Muscle layer of colon (tissue), 2 donors: ENCODE measurements around the gene C12orf54.
"Not testable (repeated sequence)": the region's sequence is repeated elsewhere in the genome, so short reads cannot be mapped to it uniquely, and the experiment has no call there.

Source experiments
- H3K27ac ChIP-seq: one replicate; pipeline ENCODE4 v1.7.0; 2013; ENCODE audit warnings: low read depth, mild to moderate bottlenecking, low read length, moderate library complexity
- H3K27me3 ChIP-seq, 2 donors: one replicate each; pipeline ENCODE4 v1.7.0; 2013; ENCODE audit warnings: low read length in 2 of 2, mild to moderate bottlenecking in 2 of 2; ENCODE audit not compliant: insufficient read depth in 2 of 2, control insufficient read depth in 1 of 2
- H3K36me3 ChIP-seq: one replicate; pipeline ENCODE4 v1.7.0; 2013; ENCODE audit warnings: mild to moderate bottlenecking, low read length; ENCODE audit not compliant: insufficient read depth
- H3K4me1 ChIP-seq: one replicate; pipeline ENCODE4 v1.7.0; 2013; ENCODE audit warnings: mild to moderate bottlenecking, low read length; ENCODE audit not compliant: insufficient read depth
- H3K4me3 ChIP-seq, 2 donors: one replicate each; pipeline ENCODE4 v1.7.0; 2013; ENCODE audit warnings: low read length in 2 of 2, low read depth in 1 of 2, mild to moderate bottlenecking in 1 of 2, moderate library complexity in 1 of 2
- H3K9ac ChIP-seq: one replicate; pipeline ENCODE4 v1.7.0; 2013; ENCODE audit warnings: low read length
- H3K9me3 ChIP-seq: one replicate; pipeline ENCODE4 v1.7.0; 2013; ENCODE audit warnings: mild to moderate bottlenecking, low read length
- donor health status: abdominal sarcoma.
- donor health status: Adenocarcinoma of cecum.

C12orf54 gene

DNA sequence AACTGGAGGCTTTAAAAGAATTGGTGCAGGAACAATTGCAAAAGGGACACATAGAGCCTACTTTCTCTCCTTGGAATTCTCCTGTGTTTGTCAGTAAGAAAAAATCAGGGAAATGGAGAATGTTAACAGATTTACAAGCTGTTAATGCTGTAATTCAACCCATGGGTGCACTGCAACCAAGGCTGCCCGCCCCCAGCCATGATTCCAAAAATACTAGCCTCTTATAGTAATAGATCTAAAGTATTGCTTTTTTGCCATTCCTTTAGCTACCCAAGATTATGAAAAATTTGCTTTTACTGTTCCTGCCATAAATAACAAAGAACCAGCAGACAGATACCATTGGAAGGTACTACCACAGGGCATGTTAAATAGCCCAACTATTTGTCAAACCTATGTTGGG is 27.8 kb downstream of the C12orf54 start:
- Histone ChIP-seq H3K9me3 (no peaks in the 10 kb centered on the region), H3K4me3 (no peak overlapping the region), H3K27ac (no peak overlapping the region), H3K9ac (no peak overlapping the region), H3K36me3 (no peaks in the 10 kb centered on the region), H3K4me1 (no peaks in the 10 kb centered on the region), H3K27me3 (no peaks in the 10 kb centered on the region)

DNA sequence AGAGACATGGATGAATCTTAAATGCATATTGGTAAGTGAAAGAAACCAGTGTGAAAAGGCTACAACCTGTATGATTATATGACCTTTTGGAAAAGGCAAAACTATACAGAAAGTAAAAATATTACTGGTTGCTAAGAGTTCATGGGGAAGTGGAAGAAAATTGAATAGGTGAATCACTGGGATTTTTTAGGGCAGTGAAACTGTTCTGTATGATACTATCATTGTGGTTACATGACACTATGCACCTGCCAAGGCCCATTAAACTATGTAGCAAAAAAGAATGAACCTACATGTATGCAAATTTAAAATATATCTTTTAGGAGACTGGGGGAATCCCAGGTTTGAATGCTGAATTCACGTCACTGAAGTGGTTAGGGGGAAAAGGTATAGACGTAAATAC is 30.6 kb downstream of the C12orf54 start:
- Histone ChIP-seq H3K27ac (no peak overlapping the region), H3K9ac (no peak overlapping the region), H3K9me3 (no peaks in the 10 kb centered on the region), H3K4me1 (no peaks in the 10 kb centered on the region), H3K27me3 (no peaks in the 10 kb centered on the region), H3K4me3 (no peak overlapping the region), H3K36me3 (no peaks in the 10 kb centered on the region)

DNA sequence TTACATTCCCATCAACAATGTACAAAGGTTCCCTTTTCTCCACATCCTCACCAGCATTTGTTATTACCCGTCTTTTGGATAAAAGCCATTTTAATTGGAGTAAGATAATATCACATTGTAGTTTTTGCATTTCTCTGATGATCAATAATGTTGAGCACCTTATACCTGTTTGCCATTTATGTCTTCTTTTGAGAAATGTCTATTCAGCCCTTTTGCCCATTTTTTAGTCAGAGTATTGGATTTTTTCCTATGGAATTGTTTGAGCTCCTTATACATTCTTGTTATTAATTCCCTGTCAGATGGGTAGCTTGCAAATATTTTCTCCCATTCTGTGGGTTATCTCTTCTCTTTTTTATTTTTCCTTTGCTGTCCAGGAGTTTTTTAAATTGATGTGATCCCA is 32.4 kb downstream of the C12orf54 start:
- H3K36me3 ChIP-seq, result no peaks in the 10 kb centered on the region
- H3K4me1 ChIP-seq, result no peaks in the 10 kb centered on the region
- no peak overlapping the region for H3K27ac ChIP-seq
- no peak overlapping the region for H3K9ac ChIP-seq
- H3K9me3 ChIP-seq, result no peaks in the 10 kb centered on the region
- no peak overlapping the region for H3K4me3 ChIP-seq
- no peaks in the 10 kb centered on the region for H3K27me3 ChIP-seq

DNA sequence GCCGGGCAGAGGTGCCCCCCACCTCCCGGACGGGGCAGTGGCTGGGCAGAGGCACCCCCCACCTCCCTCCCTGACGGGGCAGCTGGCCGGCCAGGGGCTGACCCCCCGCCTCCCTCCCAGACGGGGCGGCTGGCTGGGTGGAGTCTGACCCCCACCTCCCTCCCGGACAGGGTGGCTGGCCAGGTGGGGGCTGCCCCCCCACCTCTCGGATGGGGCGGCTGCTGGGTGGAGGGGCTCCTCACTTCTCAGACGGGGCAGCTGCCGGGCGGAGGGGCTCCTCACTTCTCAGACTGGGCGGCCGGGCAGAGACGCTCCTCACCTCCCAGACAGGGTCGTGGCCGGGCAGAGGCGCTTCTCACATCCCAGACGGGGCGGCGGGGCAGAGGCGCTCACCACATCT is 38.1 kb downstream of the C12orf54 start:
- not testable (repeated sequence) for H3K4me3 ChIP-seq, H3K9ac ChIP-seq, H3K4me1 ChIP-seq, H3K9me3 ChIP-seq, H3K36me3 ChIP-seq, H3K27me3 ChIP-seq, H3K27ac ChIP-seq

DNA sequence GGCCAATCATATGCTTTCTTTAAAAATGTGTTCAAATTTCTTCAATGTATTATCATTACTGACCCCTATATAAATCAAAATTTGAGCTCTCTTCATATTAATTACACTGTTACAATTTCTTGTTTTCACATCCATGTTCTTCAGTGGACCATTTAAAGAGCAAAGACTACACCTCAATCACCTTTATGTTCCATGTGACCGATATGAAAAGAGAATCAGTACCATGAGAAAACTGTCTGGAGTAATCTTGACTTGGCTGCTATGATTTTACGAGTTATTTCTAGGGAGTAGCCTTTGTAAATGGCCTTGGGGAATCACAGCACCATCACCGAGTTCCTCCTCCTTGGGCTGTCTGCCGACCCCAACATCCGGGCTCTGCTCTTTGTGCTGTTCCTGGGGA is 43.0 kb downstream of the C12orf54 start, which contains the start of gene OR8S1:
TSS of gene OR8S1 (plus strand) at position 301 of the 400 bp plus-strand sequence. CDS start at position 301, 0 bp downstream.
- Histone ChIP-seq H3K9me3 (no peaks in the 10 kb centered on the region), H3K4me1 (no peaks in the 10 kb centered on the region), H3K9ac (no peak within 1 kb of the TSS), H3K27me3 (no peaks in the 10 kb centered on the region), H3K4me3 (no peak within 1 kb of the TSS), H3K27ac (no peak within 1 kb of the TSS), H3K36me3 (no peaks in the 10 kb centered on the region)

DNA sequence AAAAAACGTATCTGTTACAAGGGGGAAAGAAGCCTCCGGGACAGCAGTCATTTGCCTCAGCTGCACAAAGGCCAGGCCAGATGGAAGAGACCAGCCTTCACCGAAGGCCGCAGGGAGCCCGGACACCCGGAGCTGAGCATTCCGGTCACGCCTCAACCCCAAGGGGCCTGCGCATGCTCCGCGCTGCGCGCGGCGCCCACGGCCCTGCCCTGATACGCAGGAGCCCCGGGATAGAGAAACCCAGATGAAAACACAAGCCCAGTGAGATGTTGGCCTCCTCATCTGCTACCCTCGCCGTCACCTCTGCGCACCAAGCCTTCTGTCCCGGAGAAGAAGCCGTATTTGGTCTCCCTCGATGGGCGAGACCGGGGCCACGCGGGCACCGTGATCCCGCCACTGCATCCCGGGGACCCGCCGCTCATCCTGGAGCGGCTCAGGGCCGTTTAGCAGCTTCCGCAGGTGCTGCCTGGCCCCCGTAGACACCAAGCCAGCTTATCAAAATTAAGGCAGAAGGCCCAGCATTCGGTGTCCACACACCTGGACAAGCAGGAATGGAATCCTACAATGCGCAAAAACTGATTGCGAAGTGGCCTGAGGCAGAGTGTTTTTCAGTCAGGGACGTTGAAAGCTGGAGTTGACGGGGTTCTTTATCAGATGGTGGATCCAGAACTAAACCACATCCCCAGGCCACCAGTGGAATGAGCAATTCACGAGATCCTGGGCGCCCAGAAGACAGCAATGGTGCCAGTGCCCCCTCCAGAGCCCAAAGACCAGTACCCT is 45.8 kb downstream of the C12orf54 start:
- Histone ChIP-seq H3K36me3 (no peaks in the 10 kb centered on the region), H3K4me1 (no peaks in the 10 kb centered on the region), H3K27me3 (no peaks in the 10 kb centered on the region), H3K4me3 (no peak overlapping the region), H3K9ac (no peak overlapping the region), H3K27ac (no peak overlapping the region), H3K9me3 (no peaks in the 10 kb centered on the region)

DNA sequence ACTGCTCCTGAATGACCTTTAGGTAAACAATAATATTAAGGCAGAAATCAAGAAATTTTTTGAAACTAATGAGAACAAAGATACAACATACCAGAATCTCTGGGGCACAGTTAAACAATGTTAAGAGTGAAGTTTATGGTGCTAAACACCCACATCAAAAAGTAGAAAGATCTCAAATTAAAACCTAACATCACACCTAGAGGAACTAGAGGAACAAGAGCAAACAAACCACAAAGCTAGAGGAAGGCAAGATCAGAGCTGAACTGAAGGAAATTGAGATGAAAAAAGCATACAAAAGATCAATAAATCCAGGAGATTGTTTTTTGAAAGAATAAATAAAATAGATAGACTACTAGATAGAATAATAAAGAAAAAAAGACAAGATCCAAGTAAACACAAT is 50.3 kb downstream of the C12orf54 start:
- Histone ChIP-seq H3K9me3 (no peaks in the 10 kb centered on the region), H3K4me3 (no peak overlapping the region), H3K27me3 (no peaks in the 10 kb centered on the region), H3K4me1 (no peaks in the 10 kb centered on the region), H3K36me3 (no peaks in the 10 kb centered on the region), H3K9ac (no peak overlapping the region), H3K27ac (no peak overlapping the region)

DNA sequence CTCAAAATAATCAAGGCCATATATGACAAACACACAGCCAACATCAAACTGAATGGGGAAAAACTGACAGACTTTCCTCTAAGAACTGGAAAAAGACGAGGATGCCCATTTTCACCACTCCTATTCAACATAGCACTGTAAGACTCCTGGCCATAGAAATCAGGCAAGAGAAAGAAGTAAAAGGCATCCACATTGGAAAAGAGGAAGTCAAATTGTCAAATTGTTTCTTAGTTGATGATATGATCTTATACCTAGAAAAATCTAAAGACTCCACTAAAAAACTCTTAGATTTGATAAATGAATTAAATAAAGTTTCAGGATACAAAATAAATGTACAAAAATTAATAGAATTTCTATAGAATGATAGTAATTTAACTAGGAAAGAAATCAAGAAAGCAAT is 54.3 kb downstream of the C12orf54 start:
- Histone ChIP-seq H3K4me3 (no peak overlapping the region), H3K9ac (no peak overlapping the region), H3K27ac (no peak overlapping the region), H3K9me3 (no peaks in the 10 kb centered on the region), H3K36me3 (no peaks in the 10 kb centered on the region), H3K27me3 (no peaks in the 10 kb centered on the region), H3K4me1 (no peaks in the 10 kb centered on the region)

DNA sequence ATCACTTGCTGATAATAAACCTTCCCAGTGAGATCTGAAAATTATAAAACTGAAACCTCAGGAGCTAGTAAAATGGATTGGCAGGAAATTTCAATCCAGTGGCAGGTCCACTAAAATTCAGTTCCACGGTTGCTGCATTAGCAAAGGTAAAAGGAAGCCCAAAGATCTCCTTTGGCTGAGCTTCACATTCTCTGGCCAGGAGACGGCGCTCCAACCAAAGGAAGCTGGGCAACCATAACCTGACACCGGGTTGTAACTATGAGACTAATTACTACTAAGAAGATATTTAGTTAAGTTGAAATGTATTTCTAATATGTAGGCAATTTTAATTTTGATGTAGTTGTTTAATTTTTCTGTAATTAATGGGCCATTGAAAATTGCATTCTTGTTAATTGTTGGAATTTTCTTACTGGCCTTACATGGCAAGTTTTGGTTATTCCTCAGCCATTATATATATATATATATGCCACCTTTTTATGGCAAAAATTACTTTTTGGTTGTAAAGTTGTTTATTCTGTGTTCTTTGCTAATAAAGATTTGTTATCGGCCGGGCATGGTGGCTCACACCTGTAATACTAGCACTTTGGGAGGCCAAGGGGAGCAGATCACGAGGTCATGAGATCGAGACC is 60.1 kb downstream of the C12orf54 start:
- H3K9ac ChIP-seq, result no peak overlapping the region
- no peak overlapping the region for H3K27ac ChIP-seq
- H3K9me3 ChIP-seq, result no peaks in the 10 kb centered on the region

DNA sequence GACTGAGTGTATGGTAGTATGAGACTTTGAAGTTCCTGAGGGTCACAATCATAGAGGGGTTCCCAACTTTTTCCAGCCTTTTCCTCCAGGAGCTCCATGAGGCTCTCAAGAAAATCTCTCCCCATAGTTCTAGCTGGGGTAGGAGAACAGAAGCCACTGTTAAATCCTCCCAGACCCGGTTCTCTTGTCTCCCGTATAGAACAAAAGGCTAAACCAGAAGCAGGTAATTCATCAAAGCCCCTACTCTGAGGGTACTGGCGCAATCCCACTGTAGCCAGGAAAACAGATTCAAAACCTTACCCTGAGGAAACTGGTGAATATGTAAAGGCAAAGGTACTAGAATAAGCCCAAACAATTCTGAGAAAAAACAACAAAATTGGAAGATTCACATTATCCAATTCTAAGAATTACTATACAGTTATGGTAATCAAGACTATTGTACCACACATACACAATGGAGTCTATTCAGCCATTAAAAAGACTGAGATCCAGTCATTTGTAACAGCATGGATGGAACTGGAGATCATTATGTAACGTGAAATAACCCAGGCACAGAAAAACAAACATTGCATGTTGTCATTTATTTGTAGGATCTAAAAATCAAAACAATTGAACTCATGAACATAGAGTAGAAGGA is 63.7 kb downstream of the C12orf54 start:
- Histone ChIP-seq H3K4me3 (no peak overlapping the region), H3K9me3 (no peaks in the 10 kb centered on the region), H3K27me3 (no peaks in the 10 kb centered on the region), H3K27ac (no peak overlapping the region), H3K4me1 (no peaks in the 10 kb centered on the region), H3K9ac (no peak overlapping the region), H3K36me3 (no peaks in the 10 kb centered on the region)

More for the DNA sequence above, 60.1 kb downstream of the C12orf54 start:
- H3K4me1 ChIP-seq, result no peaks in the 10 kb centered on the region
- H3K36me3 ChIP-seq, result no peaks in the 10 kb centered on the region
- H3K27me3 ChIP-seq, result no peaks in the 10 kb centered on the region
- H3K4me3 ChIP-seq, result no peak overlapping the region
